Measurements from ENCODE around the gene WDR88. TPM values are rescaled to one million over a fixed set of nuclear protein-coding genes. Genes with fewer than 3 reads are reported as not detected.

WDR88 gene
- total RNA-seq, 4 donors from 2014 or later = not detected

GRCh38 chr19:33202546-33203507 is 70.9 kb downstream of the WDR88 start:
- WGBS, 2 donors = 92 to 93% methylated on average over 27 of the region's 27 CpGs
- no peak overlapping the region for H3K4me3 ChIP-seq (ENCODE audit: low read depth, poor library complexity, severe bottlenecking)
- DNase-seq (ENCODE audit: low spot score in 2 of 2) = no peak
- no peak for TF ChIP-seq POLR2A (IDR thresholded peaks at IDR 0.05)
- TF ChIP-seq, protein P1, sequence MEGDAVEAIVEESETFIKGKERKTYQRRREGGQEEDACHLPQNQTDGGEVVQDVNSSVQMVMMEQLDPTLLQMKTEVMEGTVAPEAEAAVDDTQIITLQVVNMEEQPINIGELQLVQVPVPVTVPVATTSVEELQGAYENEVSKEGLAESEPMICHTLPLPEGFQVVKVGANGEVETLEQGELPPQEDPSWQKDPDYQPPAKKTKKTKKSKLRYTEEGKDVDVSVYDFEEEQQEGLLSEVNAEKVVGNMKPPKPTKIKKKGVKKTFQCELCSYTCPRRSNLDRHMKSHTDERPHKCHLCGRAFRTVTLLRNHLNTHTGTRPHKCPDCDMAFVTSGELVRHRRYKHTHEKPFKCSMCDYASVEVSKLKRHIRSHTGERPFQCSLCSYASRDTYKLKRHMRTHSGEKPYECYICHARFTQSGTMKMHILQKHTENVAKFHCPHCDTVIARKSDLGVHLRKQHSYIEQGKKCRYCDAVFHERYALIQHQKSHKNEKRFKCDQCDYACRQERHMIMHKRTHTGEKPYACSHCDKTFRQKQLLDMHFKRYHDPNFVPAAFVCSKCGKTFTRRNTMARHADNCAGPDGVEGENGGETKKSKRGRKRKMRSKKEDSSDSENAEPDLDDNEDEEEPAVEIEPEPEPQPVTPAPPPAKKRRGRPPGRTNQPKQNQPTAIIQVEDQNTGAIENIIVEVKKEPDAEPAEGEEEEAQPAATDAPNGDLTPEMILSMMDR (IDR thresholded peaks at IDR 0.05) = no peak
- intact Hi-C loops (cut with DNase I; ENCODE audit: low total_unique reads) = loop anchor here (10.0 kb wide), 1 partner anchor 552 kb away; no protein-coding TSS in a partner anchor

DNA sequence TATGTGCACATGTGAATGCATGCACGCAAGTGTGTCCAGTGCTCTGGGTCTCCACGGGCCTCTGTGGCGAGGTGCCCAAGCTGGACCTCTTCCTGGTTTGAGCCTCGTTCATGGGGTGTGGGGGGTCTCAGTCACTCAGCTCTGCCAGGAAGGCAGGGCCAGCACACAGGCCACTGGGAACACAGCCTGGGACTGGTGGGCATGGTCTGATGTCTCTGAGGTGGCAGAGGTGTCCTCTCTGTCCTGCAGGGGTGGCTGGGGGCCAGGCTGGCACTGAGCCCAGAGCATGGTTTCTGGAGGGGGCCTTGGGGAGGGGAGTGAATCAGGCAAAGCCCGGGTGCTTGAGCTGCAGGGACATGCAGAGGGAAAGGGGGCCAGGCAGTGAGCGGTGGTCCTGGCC is 71.6 kb downstream of the WDR88 start:
- no peak overlapping the region for H3K4me3 ChIP-seq (ENCODE audit: low read depth, poor library complexity, severe bottlenecking)
- intact Hi-C loops (cut with DNase I; ENCODE audit: low total_unique reads) = loop anchor here (10.0 kb wide), 1 partner anchor 551 kb away; no protein-coding TSS in a partner anchor
- DNase-seq (ENCODE audit: low spot score in 2 of 2) = no peak
- 78 to 82% methylated on average over 6 of the region's 6 CpGs for WGBS, 2 donors
- no peak for TF ChIP-seq POLR2A (IDR thresholded peaks at IDR 0.05)
- TF ChIP-seq, protein P1 (IDR thresholded peaks at IDR 0.05) = no peak

- WGBS, 2 donors = 86 to 91% methylated on average over 30 to 31 of the region's 32 CpGs
- intact Hi-C loops (cut with DNase I; ENCODE audit: low total_unique reads) = loop anchor here (10.0 kb wide), 1 partner anchor 550 kb away; no protein-coding TSS in a partner anchor
- DNase-seq (ENCODE audit: low spot score in 2 of 2) = no peak
- no peak overlapping the region for H3K4me3 ChIP-seq (ENCODE audit: low read depth, poor library complexity, severe bottlenecking)
- TF ChIP-seq, protein P1 (IDR thresholded peaks at IDR 0.05) = no peak
- no peak for TF ChIP-seq POLR2A (IDR thresholded peaks at IDR 0.05)
Measured at GRCh38 chr19:33204136-33204973, 72.4 kb downstream of the WDR88 start.

- 88 to 89% methylated on average over 8 to 18 of the region's 27 CpGs for WGBS, 2 donors
Measured at GRCh38 chr19:33205110-33205509, 73.2 kb downstream of the WDR88 start.

More at GRCh38 chr19:33205110-33205509, 73.2 kb downstream of the WDR88 start:
- intact Hi-C loops (cut with DNase I; ENCODE audit: low total_unique reads) = loop anchor here (10.0 kb wide), 1 partner anchor 550 kb away; no protein-coding TSS in a partner anchor
- no peak for DNase-seq (ENCODE audit: low spot score in 2 of 2)
- no peak overlapping the region for H3K4me3 ChIP-seq (ENCODE audit: low read depth, poor library complexity, severe bottlenecking)
- TF ChIP-seq POLR2A (IDR thresholded peaks at IDR 0.05) = no peak
- TF ChIP-seq, protein P1 (IDR thresholded peaks at IDR 0.05) = no peak
